ENCODE results near the gene FAM120C.

DNA sequence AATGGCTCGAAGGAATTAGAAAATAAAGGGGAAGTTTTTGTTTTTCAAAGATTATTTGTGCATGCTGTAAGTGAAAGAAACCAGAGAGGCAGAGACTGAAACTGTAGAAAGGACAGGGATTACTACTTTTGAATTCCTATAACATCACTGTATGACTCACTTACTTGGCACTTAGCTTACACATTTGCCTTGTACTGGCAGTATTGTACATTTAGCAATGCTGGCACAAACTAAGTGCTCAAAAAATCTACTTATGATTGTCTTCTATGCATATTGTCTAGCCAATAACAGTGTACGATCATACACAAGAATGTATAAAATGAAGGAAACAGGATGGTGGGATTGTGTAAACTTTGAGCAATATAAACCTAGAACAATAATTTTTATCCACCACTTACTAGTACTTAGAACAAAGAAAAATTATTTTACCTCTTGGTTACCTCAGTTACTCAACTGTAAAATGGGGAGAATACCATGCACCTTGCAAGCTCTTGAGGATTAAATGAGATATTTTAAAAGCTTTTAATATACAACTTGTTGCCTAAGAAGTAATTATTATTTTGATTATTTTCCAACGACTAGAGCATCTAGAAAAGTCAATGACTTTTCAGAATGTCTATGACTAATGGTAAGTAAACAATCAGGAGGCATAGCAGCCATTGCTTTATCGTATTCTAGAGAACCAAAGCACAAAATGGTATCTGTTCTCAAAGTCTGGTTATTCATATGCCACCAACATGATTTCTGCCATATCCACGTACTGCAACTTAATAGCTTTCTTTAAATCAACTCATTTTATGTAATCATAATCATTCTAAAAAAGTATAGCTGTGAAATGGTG, 4.7 kb downstream of the FAM120C start:
- no peak for TF ChIP-seq CTCF (conservative IDR thresholded peaks at IDR 0.05; ENCODE audit: low read depth, low read length)
- no peak for TF ChIP-seq EZH2phosphoT487 (IDR thresholded peaks at IDR 0.05; ENCODE audit: borderline replicate concordance, low read length)
- TF ChIP-seq EZH2 (IDR thresholded peaks at IDR 0.05; ENCODE audit: low read length, unreplicated experiment), result no peak

Data from PC-3 (cell line).